ENCODE results near the gene POU4F3.

The POU4F3 gene

GRCh38 chr5:146345578-146346366 lies 7.1 kb downstream of the POU4F3 start:
- no peak for DNase-seq (ENCODE audit: extremely low spot score)
- CTCF ChIA-PET: no interaction called here
- POLR2A ChIA-PET: no interaction called here
- TF ChIP-seq ARNT (IDR thresholded peaks at IDR 0.05) (no peak), ZNF384 (IDR thresholded peaks at IDR 0.05) (no peak), FOXK2 (IDR thresholded peaks at IDR 0.05) (no peak), FOXA1 (IDR thresholded peaks at IDR 0.05) (no peak), LEF1 (IDR thresholded peaks at IDR 0.05; ENCODE audit: borderline replicate concordance) (no peak), PKNOX1 (IDR thresholded peaks at IDR 0.05) (no peak), ELF4 (IDR thresholded peaks at IDR 0.05) (no peak), NFRKB (IDR thresholded peaks at IDR 0.05) (no peak), TARDBP (IDR thresholded peaks at IDR 0.05) (no peak), BHLHE40 (IDR thresholded peaks at IDR 0.05; ENCODE audit: borderline replicate concordance) (no peak), HDGF (IDR thresholded peaks at IDR 0.05; ENCODE audit: borderline replicate concordance) (no peak), SUZ12 (IDR thresholded peaks at IDR 0.05) (no peak), CTBP1 (IDR thresholded peaks at IDR 0.05; ENCODE audit: borderline replicate concordance) (no peak), FOXM1 (IDR thresholded peaks at IDR 0.05; ENCODE audit: borderline replicate concordance) (no peak), SP1 (IDR thresholded peaks at IDR 0.05) (no peak), L3MBTL2 (conservative IDR thresholded peaks at IDR 0.05) (no peak)

GRCh38 chr5:146357126-146357525 lies 18.5 kb downstream of the POU4F3 start:
- ChIA-PET POLR2A (no interaction called here), CTCF (no interaction called here)
- no peak for TF ChIP-seq SP1 (IDR thresholded peaks at IDR 0.05)
- TF ChIP-seq BHLHE40 (IDR thresholded peaks at IDR 0.05; ENCODE audit: borderline replicate concordance): no peak
- TF ChIP-seq HDGF (IDR thresholded peaks at IDR 0.05; ENCODE audit: borderline replicate concordance): no peak
- no peak for TF ChIP-seq ARNT (IDR thresholded peaks at IDR 0.05)
- no peak for TF ChIP-seq ZNF384 (IDR thresholded peaks at IDR 0.05)
- TF ChIP-seq NFRKB (IDR thresholded peaks at IDR 0.05): no peak
- no peak for TF ChIP-seq FOXK2 (IDR thresholded peaks at IDR 0.05)
- no peak for TF ChIP-seq LEF1 (IDR thresholded peaks at IDR 0.05; ENCODE audit: borderline replicate concordance)
- TF ChIP-seq L3MBTL2 (conservative IDR thresholded peaks at IDR 0.05): no peak
- TF ChIP-seq FOXA1 (IDR thresholded peaks at IDR 0.05): no peak
- no peak for DNase-seq (ENCODE audit: extremely low spot score)

GRCh38 chr5:146359836-146360235 lies 21.2 kb downstream of the POU4F3 start:
- TF ChIP-seq NFRKB (IDR thresholded peaks at IDR 0.05) (no peak), SP1 (IDR thresholded peaks at IDR 0.05) (no peak), ARNT (IDR thresholded peaks at IDR 0.05) (no peak), BHLHE40 (IDR thresholded peaks at IDR 0.05; ENCODE audit: borderline replicate concordance) (no peak), ZNF384 (IDR thresholded peaks at IDR 0.05) (no peak), FOXA1 (IDR thresholded peaks at IDR 0.05) (no peak), LEF1 (IDR thresholded peaks at IDR 0.05; ENCODE audit: borderline replicate concordance) (no peak), ELF4 (IDR thresholded peaks at IDR 0.05) (no peak), TARDBP (IDR thresholded peaks at IDR 0.05) (no peak), SUZ12 (IDR thresholded peaks at IDR 0.05) (no peak), PKNOX1 (IDR thresholded peaks at IDR 0.05) (no peak), HDGF (IDR thresholded peaks at IDR 0.05; ENCODE audit: borderline replicate concordance) (no peak), CTBP1 (IDR thresholded peaks at IDR 0.05; ENCODE audit: borderline replicate concordance) (no peak), L3MBTL2 (conservative IDR thresholded peaks at IDR 0.05) (no peak), FOXM1 (IDR thresholded peaks at IDR 0.05; ENCODE audit: borderline replicate concordance) (no peak)
- no peak for DNase-seq (ENCODE audit: extremely low spot score)
- POLR2A ChIA-PET: no interaction called here
- CTCF ChIA-PET: no interaction called here

GRCh38 chr5:146363161-146363874 lies 24.7 kb downstream of the POU4F3 start:
- TF ChIP-seq SUZ12 (IDR thresholded peaks at IDR 0.05) (no peak), PKNOX1 (IDR thresholded peaks at IDR 0.05) (no peak), LEF1 (IDR thresholded peaks at IDR 0.05; ENCODE audit: borderline replicate concordance) (no peak), FOXA1 (IDR thresholded peaks at IDR 0.05) (no peak), ZNF384 (IDR thresholded peaks at IDR 0.05) (no peak), ARNT (IDR thresholded peaks at IDR 0.05) (no peak), BHLHE40 (IDR thresholded peaks at IDR 0.05; ENCODE audit: borderline replicate concordance) (no peak), FOXK2 (IDR thresholded peaks at IDR 0.05) (no peak), SP1 (IDR thresholded peaks at IDR 0.05) (no peak), TARDBP (IDR thresholded peaks at IDR 0.05) (no peak)
- no peak for DNase-seq (ENCODE audit: extremely low spot score)
- ChIA-PET CTCF (no interaction called here), POLR2A (no interaction called here)

- POLR2A ChIA-PET: no interaction called here
- DNase-seq (ENCODE audit: extremely low spot score): no peak
- TF ChIP-seq SUZ12 (IDR thresholded peaks at IDR 0.05): no peak
- no peak for TF ChIP-seq BHLHE40 (IDR thresholded peaks at IDR 0.05; ENCODE audit: borderline replicate concordance)
- TF ChIP-seq CTBP1 (IDR thresholded peaks at IDR 0.05; ENCODE audit: borderline replicate concordance): no peak
- TF ChIP-seq LEF1 (IDR thresholded peaks at IDR 0.05; ENCODE audit: borderline replicate concordance): no peak
- no peak for TF ChIP-seq ARNT (IDR thresholded peaks at IDR 0.05)
- no peak for TF ChIP-seq SP1 (IDR thresholded peaks at IDR 0.05)
- no peak for TF ChIP-seq FOXK2 (IDR thresholded peaks at IDR 0.05)
- TF ChIP-seq L3MBTL2 (conservative IDR thresholded peaks at IDR 0.05): no peak
- no peak for TF ChIP-seq HDGF (IDR thresholded peaks at IDR 0.05; ENCODE audit: borderline replicate concordance)
- TF ChIP-seq NFRKB (IDR thresholded peaks at IDR 0.05): no peak
- no peak for TF ChIP-seq ELF4 (IDR thresholded peaks at IDR 0.05)
- TF ChIP-seq FOXM1 (IDR thresholded peaks at IDR 0.05; ENCODE audit: borderline replicate concordance): no peak
- TF ChIP-seq FOXA1 (IDR thresholded peaks at IDR 0.05): no peak
- CTCF ChIA-PET: no interaction called here
These were observed 27.0 kb downstream of the POU4F3 start for GRCh38 chr5:146365618-146366017.

Measured in HEK293T (cell line).